Effector CD4-positive, alpha-beta T cell (primary cell): ENCODE data around the gene GTPBP3.

Source experiments
- DNase-seq: peaks from one replicate; pipeline ENCODE4 v3.0.0-alpha.2; 2020

GTPBP3 gene

GRCh38 chr19:17309965-17310461 is 27.3 kb upstream of the GTPBP3 start:
- DNase-seq, result no peak

- no peak for DNase-seq
Observed at GRCh38 chr19:17311455-17312188, 25.7 kb upstream of the GTPBP3 start.

GRCh38 chr19:17312189-17313113 is 24.9 kb upstream of the GTPBP3 start:
- DNase-seq, result no peak

GRCh38 chr19:17314007-17314593 is 23.3 kb upstream of the GTPBP3 start:
- no peak for DNase-seq

- DNase-seq, result no peak
Observed at GRCh38 chr19:17318966-17319365, 18.4 kb upstream of the GTPBP3 start.

GRCh38 chr19:17319473-17320238 is 17.7 kb upstream of the GTPBP3 start:
- no peak for DNase-seq

- DNase-seq, result no peak
Observed at GRCh38 chr19:17320435-17320834, 16.9 kb upstream of the GTPBP3 start.

GRCh38 chr19:17321655-17322489 is 15.5 kb upstream of the GTPBP3 start:
- no peak for DNase-seq

GRCh38 chr19:17322854-17323253 is 14.5 kb upstream of the GTPBP3 start:
- DNase-seq, result no peak

GRCh38 chr19:17323300-17323963 is 13.9 kb upstream of the GTPBP3 start:
- DNase-seq, result no peak

- no peak for DNase-seq
Observed at GRCh38 chr19:17323964-17324332, 13.4 kb upstream of the GTPBP3 start.

GRCh38 chr19:17324357-17325114 is 12.8 kb upstream of the GTPBP3 start:
- DNase-seq, result no peak

GRCh38 chr19:17325133-17325532 is 12.2 kb upstream of the GTPBP3 start:
- DNase-seq, result no peak

- no peak for DNase-seq
Observed at GRCh38 chr19:17325881-17326594, 11.3 kb upstream of the GTPBP3 start.

GRCh38 chr19:17326595-17326966 is 10.8 kb upstream of the GTPBP3 start:
- DNase-seq, result no peak

GRCh38 chr19:17327068-17327653 is 10.2 kb upstream of the GTPBP3 start:
- DNase-seq, result no peak

GRCh38 chr19:17327654-17328516 is 9.5 kb upstream of the GTPBP3 start:
- DNase-seq, result peak; percentile 44
